ACC112 (cell line): ENCODE results near the gene NOX4.
"Not testable (repeated sequence)": the region's sequence is repeated elsewhere in the genome, so short reads cannot be mapped to it uniquely, and the experiment has no call there.

Experiments used
- H2AFZ ChIP-seq: fragments of 200-600 bp; sonication (generic); one replicate; pipeline ENCODE4 v1.6.0; 2017; ENCODE audit warnings: antibody characterized with exemption, low read length; ENCODE audit not compliant: unreplicated experiment
- H3K27ac ChIP-seq: fragments of 200-600 bp; sonication (generic); 2 replicates; pipeline ENCODE4 v1.5.1; 2014; ENCODE audit warnings: low read depth, mild to moderate bottlenecking, antibody characterized with exemption, low read length, moderate library complexity
- H3K27me3 ChIP-seq: fragments of 200-600 bp; sonication (generic); 2 replicates; pipeline ENCODE4 v1.6.1; 2014; ENCODE audit warnings: mild to moderate bottlenecking, antibody characterized with exemption, low read length, moderate library complexity, mixed read lengths; ENCODE audit not compliant: insufficient read depth
- H3K36me3 ChIP-seq: fragments of 200-600 bp; sonication (generic); 2 replicates; pipeline ENCODE4 v1.6.1; 2016; ENCODE audit warnings: mild to moderate bottlenecking, antibody characterized with exemption, low read length, moderate library complexity, mixed read lengths; ENCODE audit not compliant: insufficient read depth
- H3K4me1 ChIP-seq: fragments of 200-600 bp; sonication (generic); one replicate; pipeline ENCODE4 v1.6.1; 2016; ENCODE audit warnings: low read length, mixed read lengths; ENCODE audit not compliant: insufficient read depth, unreplicated experiment, control insufficient read depth
- H3K4me3 ChIP-seq: fragments of 200-600 bp; sonication (generic); 2 replicates; pipeline ENCODE4 v1.5.1; 2014; ENCODE audit warnings: mild to moderate bottlenecking, low read depth, low read length
- H3K79me2 ChIP-seq: fragments of 200-600 bp; sonication (generic); one replicate; pipeline ENCODE4 v1.6.0; 2016; ENCODE audit warnings: low read length; ENCODE audit not compliant: control insufficient read depth, unreplicated experiment, insufficient read depth

Gene NOX4

GRCh38 chr11:89433278-89433677 lies 57.9 kb downstream of the NOX4 start:
- no peaks in the 10 kb centered on the region for H3K79me2 ChIP-seq

DNA sequence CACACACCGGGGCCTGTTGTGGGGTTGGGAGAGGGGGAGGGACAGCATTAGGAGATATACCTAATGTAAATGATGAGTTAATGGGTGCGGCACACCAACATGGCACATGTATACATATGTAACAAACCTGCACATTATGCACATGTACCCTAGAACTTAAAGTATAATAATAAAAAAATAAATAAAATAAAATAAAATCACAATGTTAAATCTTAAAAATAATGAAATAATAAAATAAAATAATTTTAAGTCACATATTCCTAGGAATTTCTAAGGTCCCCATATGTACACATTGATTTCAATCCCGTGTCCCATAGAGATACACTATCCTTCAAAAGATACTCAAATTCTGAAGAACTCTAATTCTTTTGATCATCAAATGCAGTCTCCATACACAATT lies 59.0 kb downstream of the NOX4 start:
- not testable (repeated sequence) for H3K4me3 ChIP-seq, H3K79me2 ChIP-seq, H3K36me3 ChIP-seq, H2AFZ ChIP-seq, H3K27ac ChIP-seq, H3K4me1 ChIP-seq, H3K27me3 ChIP-seq

More at GRCh38 chr11:89433278-89433677, 57.9 kb downstream of the NOX4 start:
- Histone ChIP-seq H3K36me3 (no peaks in the 10 kb centered on the region), H3K4me1 (peaks cover 4% of the 10 kb centered on the region), H3K27me3 (no peaks in the 10 kb centered on the region), H2AFZ (no peak overlapping the region), H3K4me3 (no peak overlapping the region), H3K27ac (no peak overlapping the region)

DNA sequence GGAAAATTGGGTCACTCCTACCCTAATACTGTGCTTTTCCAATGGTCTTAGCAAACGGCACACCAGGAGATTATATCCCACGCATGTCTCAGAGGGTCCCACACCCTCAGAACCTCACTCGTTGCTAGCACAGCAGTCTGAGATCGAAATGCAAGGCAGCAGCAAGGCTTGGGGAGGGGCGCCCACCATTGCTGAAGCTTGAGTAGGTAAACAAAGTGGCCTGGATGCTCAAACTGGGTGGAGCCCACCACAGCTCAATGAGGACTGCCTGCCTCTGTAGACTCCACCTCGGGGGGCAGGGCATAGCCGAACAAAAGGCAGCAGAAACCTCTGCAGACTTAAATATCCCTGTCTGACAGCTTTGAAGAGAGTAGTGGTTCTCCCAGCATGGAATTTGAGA lies 64.7 kb downstream of the NOX4 start:
- not testable (repeated sequence) for H2AFZ ChIP-seq, H3K4me1 ChIP-seq, H3K27ac ChIP-seq, H3K36me3 ChIP-seq, H3K4me3 ChIP-seq, H3K27me3 ChIP-seq, H3K79me2 ChIP-seq

DNA sequence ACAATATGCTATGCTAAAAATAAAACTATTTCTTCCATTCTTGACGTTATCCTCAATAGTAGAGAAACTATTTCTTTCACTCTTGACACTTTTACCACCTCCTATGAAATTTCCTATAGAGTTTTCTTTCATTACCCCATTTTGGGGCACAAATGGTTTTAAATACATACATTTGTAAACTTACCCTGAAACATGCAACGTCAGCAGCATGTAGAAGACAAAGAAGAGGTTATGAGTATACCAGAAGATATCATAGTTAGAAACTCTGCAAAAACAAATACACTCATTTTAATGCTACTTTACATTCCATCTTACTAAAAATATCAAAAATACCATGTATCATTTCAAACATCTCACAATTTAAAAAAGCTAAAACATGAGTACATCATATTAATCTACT lies 69.5 kb downstream of the NOX4 start:
- Histone ChIP-seq H3K4me1 (no peaks in the 10 kb centered on the region), H3K79me2 (no peaks in the 10 kb centered on the region), H3K27me3 (no peaks in the 10 kb centered on the region), H3K36me3 (no peaks in the 10 kb centered on the region), H3K27ac (no peak overlapping the region), H3K4me3 (no peak overlapping the region), H2AFZ (no peak overlapping the region)

- H3K27ac ChIP-seq: no peak overlapping the region
Observed at GRCh38 chr11:89420981-89421380, 70.2 kb downstream of the NOX4 start.

GRCh38 chr11:89416961-89417360 lies 74.2 kb downstream of the NOX4 start:
- Histone ChIP-seq H3K4me3 (no peak overlapping the region), H3K4me1 (no peaks in the 10 kb centered on the region), H3K36me3 (no peaks in the 10 kb centered on the region), H2AFZ (no peak overlapping the region), H3K79me2 (no peaks in the 10 kb centered on the region), H3K27ac (no peak overlapping the region), H3K27me3 (no peaks in the 10 kb centered on the region)

More at GRCh38 chr11:89420981-89421380, 70.2 kb downstream of the NOX4 start:
- no peaks in the 10 kb centered on the region for H3K79me2 ChIP-seq
- no peaks in the 10 kb centered on the region for H3K4me1 ChIP-seq
- H2AFZ ChIP-seq: no peak overlapping the region
- no peak overlapping the region for H3K4me3 ChIP-seq
- no peaks in the 10 kb centered on the region for H3K36me3 ChIP-seq
- no peaks in the 10 kb centered on the region for H3K27me3 ChIP-seq

- H3K27me3 ChIP-seq, H3K4me1 ChIP-seq, H3K36me3 ChIP-seq, H3K79me2 ChIP-seq, H3K4me3 ChIP-seq, H2AFZ ChIP-seq, H3K27ac ChIP-seq: not testable (repeated sequence)
Observed at GRCh38 chr11:89411112-89411511, 80.1 kb downstream of the NOX4 start.

DNA sequence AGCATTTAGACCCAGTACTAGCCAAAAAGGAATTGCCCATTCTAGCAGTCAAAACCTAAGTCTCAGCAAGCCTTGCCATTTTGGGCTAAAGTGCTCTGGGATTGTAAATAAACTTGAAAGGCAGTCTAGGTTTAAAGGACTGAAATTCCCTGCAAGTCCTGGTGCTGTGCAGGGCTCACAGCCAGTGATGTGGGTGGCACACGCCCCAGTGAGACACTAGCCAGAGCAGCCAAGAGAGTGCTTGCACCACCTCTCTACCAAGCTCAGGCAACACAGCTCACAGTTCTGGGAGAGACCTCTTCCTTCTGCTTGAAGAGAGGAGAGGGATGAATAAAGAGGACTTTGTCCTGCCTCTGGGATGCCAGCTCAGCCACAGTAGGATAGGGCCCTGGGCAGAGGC lies 80.5 kb downstream of the NOX4 start:
- H3K27me3 ChIP-seq, H2AFZ ChIP-seq, H3K79me2 ChIP-seq, H3K27ac ChIP-seq, H3K36me3 ChIP-seq, H3K4me3 ChIP-seq, H3K4me1 ChIP-seq: not testable (repeated sequence)

- not testable (repeated sequence) for H3K4me1 ChIP-seq, H2AFZ ChIP-seq, H3K79me2 ChIP-seq, H3K27me3 ChIP-seq, H3K36me3 ChIP-seq, H3K4me3 ChIP-seq, H3K27ac ChIP-seq
Observed at GRCh38 chr11:89408441-89408840, 82.7 kb downstream of the NOX4 start.

- Histone ChIP-seq H3K4me3 (no peak overlapping the region), H3K36me3 (no peaks in the 10 kb centered on the region), H3K27me3 (no peaks in the 10 kb centered on the region), H3K27ac (no peak overlapping the region), H3K79me2 (no peaks in the 10 kb centered on the region), H3K4me1 (no peaks in the 10 kb centered on the region), H2AFZ (no peak overlapping the region)
Observed at GRCh38 chr11:89405629-89406028, 85.5 kb downstream of the NOX4 start.

- H3K79me2 ChIP-seq, H3K27me3 ChIP-seq, H3K27ac ChIP-seq, H3K4me3 ChIP-seq, H2AFZ ChIP-seq, H3K4me1 ChIP-seq, H3K36me3 ChIP-seq: not testable (repeated sequence)
Observed at GRCh38 chr11:89391654-89392053, 99.5 kb downstream of the NOX4 start.

GRCh38 chr11:89387501-89387900 lies 103.7 kb downstream of the NOX4 start:
- not testable (repeated sequence) for H3K79me2 ChIP-seq

More at GRCh38 chr11:89387501-89387900, 103.7 kb downstream of the NOX4 start:
- H3K36me3 ChIP-seq, H3K27ac ChIP-seq, H3K27me3 ChIP-seq, H3K4me3 ChIP-seq, H2AFZ ChIP-seq, H3K4me1 ChIP-seq: not testable (repeated sequence)
